Astrocyte (in vitro differentiated cells and primary cell): Measurements from ENCODE around the gene FHIT.

Experiments
- CTCF ChIP-seq: IDR thresholded peaks from 2 replicates; pipeline ENCODE4 v1.5.1; 2011; ENCODE audit warnings: low read depth, mild to moderate bottlenecking, inconsistent platforms, low read length, moderate library complexity; ENCODE audit not compliant: insufficient read depth
- EZH2 ChIP-seq: IDR thresholded peaks from 2 replicates; pipeline ENCODE4 v1.6.1; 2012; ENCODE audit warnings: mild to moderate bottlenecking, low read length, inconsistent platforms; ENCODE audit not compliant: insufficient read depth

GRCh38 chr3:61092870-61093269 is 158.4 kb downstream of the FHIT start:
- TF ChIP-seq CTCF (no peak), EZH2 (no peak)
